CD4-positive, alpha-beta T cell treated with Interleukin-4 for 1 hour (primary cell): ENCODE results near the gene MARCKS.

Source experiments
- DNase-seq, 2 donors: peaks; one replicate each; pipeline ENCODE4 v3.0.0-alpha.2; 2020 to 2022

MARCKS gene

GRCh38 chr6:113856625-113857555, at the start of gene MARCKS:
Gene MARCKS (plus strand): TSS chr6:113857345. CDS start chr6:113857746, 401 bp downstream.
- peak; percentile 28 to 79 for DNase-seq

DNA sequence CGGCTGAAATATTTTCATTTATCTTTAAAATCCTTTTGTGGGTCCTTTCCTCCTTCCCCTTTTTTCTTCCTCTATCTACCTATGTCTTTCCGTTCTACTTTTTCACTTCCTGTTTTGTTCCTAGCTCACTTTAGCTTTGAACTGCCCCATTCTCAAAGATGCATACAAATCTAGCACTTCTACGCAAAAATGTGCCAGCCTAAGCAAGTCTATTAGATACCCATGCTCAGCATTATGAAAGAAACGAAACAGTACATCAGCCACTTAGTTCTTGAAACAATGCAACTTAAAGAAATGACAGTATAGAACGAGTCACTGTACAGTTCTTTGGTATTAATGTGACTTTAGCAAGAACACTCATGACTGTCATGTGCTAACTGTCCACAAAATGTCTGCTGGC, 47.3 kb upstream of the MARCKS start:
- peak; percentile 6 to 16 for DNase-seq

DNA sequence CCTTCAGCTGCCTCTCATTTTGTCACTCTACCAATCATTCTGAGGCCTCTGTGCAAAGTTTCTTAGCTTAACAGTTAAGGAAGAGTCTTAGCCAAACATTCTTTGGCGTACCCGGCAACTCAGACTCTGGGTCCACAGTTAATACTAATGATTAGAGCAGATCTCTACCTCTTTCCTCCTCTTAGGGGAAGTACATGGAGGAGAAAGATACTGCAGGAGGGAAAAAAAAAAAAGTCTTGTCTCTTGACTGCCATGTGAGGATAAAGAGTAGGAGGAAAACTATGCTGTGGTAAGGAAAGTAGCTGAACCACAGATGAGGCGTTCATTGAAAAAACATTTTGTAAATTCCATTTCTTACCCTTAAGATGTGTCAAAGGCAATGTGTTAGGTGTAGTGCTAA, 44.0 kb upstream of the MARCKS start:
- no peak for DNase-seq

GRCh38 chr6:113818578-113818977, 38.6 kb upstream of the MARCKS start:
- DNase-seq, result no peak

GRCh38 chr6:113819169-113819830, 37.8 kb upstream of the MARCKS start:
- DNase-seq, result no peak

DNA sequence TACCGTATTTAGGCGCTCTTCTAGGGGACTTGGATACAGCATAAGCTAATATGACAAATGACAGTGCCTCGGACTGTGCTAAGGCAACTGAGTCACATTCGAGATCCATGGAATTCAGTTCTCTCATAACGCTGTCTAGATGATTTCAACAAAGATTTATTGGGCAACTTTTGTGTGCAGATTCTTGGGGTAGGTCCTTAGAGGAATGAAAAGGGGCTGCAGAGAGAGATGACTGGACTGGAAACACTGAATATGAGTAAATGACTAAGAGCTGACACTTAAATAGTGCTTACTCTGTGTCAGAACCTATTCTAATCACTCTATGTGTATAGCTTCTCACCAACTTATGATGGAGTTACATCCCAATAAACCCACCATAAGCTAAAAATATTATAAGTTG, 36.4 kb upstream of the MARCKS start:
- no peak for DNase-seq

DNA sequence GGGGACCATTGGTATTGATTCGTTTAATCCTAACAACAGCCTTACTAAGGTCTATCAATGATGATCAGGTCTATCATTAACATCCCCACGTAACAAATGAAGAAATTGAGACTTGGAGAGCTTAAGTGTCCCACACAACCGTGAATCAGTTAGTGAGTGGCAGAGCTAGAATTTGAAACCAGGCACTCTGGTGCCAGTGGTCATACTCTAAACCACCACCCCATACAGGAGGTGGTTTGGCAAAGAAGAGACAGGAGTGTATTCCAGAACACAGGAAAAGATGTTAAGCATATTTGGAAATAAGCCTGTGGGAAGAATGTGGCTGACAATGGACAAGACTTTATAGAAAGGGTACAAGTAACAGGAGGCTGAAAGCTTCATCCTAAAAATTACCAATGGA, 35.7 kb upstream of the MARCKS start:
- no peak for DNase-seq

GRCh38 chr6:113823916-113824315, 33.2 kb upstream of the MARCKS start:
- no peak for DNase-seq

DNA sequence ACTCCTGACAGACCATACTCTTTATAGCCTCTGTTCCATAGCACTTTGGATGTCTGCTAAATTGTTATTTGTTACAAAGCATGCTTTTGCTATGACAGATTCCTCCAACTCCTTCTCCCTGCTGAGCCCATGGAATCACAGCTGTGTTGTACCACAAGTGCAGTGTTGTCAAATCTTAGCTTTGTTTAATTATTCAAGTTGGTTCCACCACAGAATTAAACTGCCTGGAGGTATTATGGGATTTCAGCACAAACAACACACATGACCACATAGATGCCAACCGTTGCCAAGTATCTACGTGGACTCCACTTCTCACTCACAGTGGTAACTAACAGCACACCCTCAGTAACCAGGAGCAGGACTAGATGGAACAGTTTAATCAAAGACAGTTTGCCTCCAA, 32.7 kb upstream of the MARCKS start:
- no peak for DNase-seq

DNA sequence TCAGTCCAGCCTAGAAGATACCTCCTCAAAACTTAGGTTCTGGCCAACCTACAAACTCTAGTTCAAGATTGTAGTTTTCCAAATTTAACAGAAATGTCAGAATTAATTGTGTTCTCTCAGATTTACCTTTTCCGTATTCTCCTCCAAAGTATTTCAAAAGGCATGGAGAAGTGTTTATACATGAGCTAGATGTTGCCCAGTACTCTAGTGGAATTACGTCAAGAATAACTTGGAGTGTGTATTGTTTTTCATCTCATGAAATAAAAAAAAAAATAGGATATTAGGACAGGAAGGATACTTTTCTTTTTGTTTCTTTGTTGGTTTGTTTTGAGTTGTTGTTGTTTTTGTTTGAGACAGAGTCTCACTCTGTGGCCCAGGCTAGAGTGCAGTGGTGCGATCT, 32.3 kb upstream of the MARCKS start:
- DNase-seq, result no peak

DNA sequence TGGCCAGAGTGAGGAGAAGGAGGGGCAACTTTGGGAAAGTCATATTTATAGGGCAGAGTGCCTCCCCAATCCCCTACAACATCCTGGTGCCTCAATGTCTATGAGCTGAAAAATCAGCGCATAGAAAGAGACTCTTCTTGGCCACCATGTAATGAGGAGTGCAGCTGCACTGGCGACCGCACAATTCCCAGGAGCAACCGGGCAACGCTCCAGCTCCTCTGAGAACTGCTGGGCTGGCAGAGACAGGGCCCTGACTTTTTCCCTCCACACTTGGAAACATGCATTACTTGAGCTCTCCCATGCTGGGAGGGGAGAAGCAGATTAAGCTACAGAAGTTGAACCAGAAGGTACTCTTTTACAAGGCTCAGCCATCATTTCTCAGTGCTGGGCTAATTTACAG, 31.4 kb upstream of the MARCKS start:
- DNase-seq, result no peak

DNA sequence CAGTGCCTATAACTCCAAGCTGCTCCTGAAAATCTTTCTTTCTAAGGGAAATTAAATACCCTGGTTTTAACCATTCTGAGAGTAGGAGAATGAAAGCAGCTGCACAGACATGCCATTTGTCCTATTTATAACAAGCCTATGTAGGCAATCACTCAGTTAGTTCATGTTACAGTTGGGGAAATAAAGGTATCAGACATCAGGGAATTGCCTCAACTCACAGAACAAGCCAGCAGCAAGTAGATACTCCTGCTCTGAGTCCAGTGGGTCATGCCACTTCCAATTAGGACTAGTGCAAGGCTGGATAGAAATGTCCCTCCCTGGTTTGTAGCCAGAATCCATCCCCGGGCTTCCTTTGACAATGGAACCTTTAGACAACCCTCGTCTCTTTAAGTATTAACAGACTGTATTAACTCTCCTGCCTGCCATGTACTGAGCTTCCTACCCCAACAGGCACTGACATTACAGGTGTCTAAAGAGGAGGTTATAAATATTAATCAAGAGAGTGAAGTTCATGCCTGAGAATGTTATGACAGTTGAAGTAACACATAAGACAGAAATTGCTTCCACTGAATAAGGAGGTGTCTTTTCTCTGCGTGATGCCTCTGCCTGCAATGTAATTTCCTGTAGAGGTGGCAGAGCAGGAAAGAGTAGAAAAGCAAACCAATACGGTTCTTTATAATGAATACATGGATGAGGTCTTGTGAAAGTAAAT, 28.0 kb upstream of the MARCKS start:
- DNase-seq, result no peak

- no peak for DNase-seq
These were observed 27.5 kb upstream of the MARCKS start for GRCh38 chr6:113829696-113830045.

- no peak for DNase-seq
These were observed 27.0 kb upstream of the MARCKS start for GRCh38 chr6:113830140-113830539.

DNA sequence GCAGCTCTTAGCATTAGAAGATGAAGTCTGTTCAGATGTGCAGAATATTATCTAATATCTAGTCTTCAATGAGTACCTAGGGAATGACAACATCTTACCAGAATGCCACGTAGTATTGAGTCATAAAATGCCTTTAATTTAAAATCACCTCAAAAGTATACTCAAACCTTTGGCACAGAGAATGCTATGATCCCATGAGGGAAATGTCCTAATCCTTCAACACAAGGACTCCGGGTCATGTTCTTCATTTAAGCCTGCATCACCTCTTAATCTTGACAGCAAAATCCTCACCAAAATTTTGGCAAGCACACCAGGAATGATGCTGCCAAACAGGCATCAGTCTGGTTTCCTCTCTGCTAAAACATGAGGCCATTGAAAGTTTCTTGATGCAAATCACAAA, 23.6 kb upstream of the MARCKS start:
- no peak for DNase-seq

DNA sequence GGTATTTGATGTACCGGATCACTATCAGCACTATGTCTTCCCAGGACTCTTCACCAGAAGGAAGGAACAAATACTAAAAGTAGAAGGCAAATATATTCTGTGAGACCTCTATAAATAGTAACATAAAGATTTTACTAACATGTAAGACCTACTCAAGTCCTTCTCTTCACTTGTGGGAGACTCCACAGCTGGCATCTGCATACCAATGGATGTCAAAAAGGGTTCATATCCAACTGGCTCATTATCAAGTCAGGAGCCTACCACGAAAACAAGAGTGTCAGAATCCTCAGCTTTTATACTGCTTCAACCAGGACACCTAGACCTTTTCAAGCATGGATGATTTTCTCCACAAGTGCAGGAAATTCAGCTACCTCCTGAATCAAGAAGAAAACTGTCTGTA, 20.0 kb upstream of the MARCKS start:
- DNase-seq, result no peak

DNA sequence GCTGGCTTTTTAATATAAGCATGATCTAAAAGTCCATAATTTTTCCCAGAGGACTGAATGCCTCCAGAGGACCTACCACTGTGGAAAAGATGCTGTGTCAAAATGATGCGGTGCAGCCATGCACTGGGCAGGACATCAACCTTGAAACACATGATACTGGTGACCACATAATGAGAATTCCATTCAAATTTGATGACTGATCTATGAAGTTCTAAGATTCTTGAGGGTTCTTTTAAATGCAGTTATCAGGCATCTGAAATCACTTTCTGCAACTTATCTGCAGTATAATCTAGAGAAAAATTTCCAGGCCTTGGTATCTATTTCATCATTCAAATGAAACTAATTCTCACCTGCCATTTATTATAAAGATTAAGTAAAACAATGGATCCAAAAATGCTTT, 15.0 kb upstream of the MARCKS start:
- no peak for DNase-seq

GRCh38 chr6:113843500-113844073, 13.6 kb upstream of the MARCKS start:
- no peak for DNase-seq

DNA sequence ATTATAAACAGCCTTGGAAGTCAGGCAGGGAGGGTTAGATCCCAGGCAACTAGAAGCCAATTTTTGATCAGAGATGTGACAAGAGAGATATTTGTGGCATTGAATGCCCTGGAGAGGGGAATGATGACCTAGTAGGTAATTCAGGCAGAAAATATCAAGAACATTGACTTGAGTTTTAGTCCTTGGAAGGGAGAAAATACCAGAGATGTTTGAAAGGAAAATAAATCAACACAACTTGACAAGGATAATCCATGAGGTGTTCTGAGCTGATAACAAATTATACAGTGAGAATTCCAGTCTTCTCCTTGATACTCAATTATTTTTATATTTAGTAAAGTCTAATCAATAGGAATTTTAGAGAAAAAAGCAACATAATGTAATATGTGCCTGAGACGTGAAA, 10.6 kb upstream of the MARCKS start:
- no peak for DNase-seq

DNA sequence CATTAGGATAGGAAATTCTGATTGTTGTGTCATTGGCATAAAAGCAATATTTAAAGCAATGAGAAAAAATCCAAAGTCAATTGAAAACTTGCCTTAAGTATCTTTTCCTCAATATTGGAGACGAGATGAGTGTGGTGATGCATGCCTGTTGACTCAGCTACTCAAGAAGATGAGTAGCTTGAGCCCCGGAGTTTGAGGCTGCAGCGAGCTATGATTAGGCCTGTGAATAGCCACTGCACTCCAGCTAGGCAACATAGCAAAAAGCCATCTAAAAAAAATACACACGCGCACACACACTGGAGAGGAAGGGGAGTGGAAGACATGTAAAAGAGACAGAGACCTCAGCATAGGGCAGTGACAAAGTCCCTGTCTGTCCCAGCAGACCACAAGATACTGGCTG, 9.7 kb upstream of the MARCKS start:
- DNase-seq, result no peak

DNA sequence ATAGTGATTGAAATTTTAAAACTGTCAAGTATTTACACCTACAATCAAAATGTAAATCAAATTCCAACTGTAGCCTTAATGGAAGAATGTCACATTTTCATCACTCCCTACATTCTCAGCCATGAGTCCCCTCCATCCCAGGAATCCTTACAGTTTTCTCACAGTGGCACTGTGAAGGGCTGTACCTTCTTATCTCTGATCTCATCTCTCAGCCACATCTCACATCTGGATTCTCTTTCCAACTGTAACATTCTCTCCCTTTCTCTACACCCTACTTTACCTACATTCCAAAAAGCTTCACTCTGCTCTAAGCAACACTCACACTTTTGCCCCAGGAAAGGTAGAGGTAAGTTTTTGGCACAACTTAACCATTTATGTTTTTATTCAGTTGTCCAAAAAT, 8.9 kb upstream of the MARCKS start:
- DNase-seq, result no peak

GRCh38 chr6:113848811-113849210, 8.3 kb upstream of the MARCKS start:
- DNase-seq, result no peak

DNA sequence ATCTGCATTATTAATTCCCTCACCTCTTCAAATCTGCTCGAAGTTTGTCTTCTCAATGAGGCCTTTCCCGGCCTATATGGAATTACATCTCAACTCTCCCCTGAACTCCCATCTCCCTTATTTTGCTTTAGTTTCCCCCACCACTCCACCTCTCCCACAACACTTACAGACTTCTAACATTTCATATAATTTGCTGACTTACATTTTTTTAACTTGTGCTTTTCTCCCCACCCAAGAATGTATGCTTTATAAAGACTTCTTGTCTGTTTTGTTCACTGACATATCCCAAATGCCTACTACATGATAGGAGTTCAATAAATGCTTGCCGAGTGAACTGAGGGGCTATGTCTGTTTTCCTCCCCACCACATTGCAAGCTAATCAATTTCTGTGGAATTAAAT, 3.9 kb upstream of the MARCKS start:
- DNase-seq, result no peak
